Heart left ventricle (tissue), 16 donors: ENCODE data around the gene DOCK8. TPM values are rescaled to one million over a fixed set of nuclear protein-coding genes. Genes with fewer than 3 reads are reported as not detected.

Source experiments
- ATAC-seq, 4 donors: fragments of 200-7000 bp; cut with Tn5 transposase; one replicate each; pipeline ENCODE4 v1.9.1; 2020 to 2022; ENCODE audit warnings: moderate library complexity in 4 of 4, mild to moderate bottlenecking in 3 of 4, moderate number of reproducible peaks in 1 of 4
- DNase-seq, 5 donors: peaks; one replicate each; pipeline ENCODE4 v3.0.0-alpha.2; 2020
- H3K27ac ChIP-seq, 12 donors: fragments of 200-600 bp; sonication (generic) in 4 of 12; one replicate each; pipeline versions ENCODE4 v1.5.0 to v1.8.0; 2016 to 2022; ENCODE audit warnings: mild to moderate bottlenecking in 2 of 12
- H3K27me3 ChIP-seq, 9 donors: fragments of 200-600 bp; sonication (generic) in 2 of 9; one replicate each; pipeline versions ENCODE4 v1.5.1 to v1.8.0; 2016 to 2022; ENCODE audit warnings: mild to moderate bottlenecking in 3 of 9
- H3K36me3 ChIP-seq, 9 donors: fragments of 200-600 bp; sonication (generic) in 2 of 9; one replicate each; pipeline versions ENCODE4 v1.5.0 to v1.8.0; 2018 to 2022; ENCODE audit warnings: mild to moderate bottlenecking in 2 of 9
- H3K4me1 ChIP-seq, 12 donors: fragments of 200-600 bp; sonication (generic) in 4 of 12; one replicate each; pipeline versions ENCODE4 v1.5.0 to v1.8.0; 2016 to 2022; ENCODE audit warnings: mild to moderate bottlenecking in 3 of 12
- H3K4me3 ChIP-seq, 12 donors: fragments of 200-600 bp; sonication (generic) in 4 of 12; one replicate each; pipeline versions ENCODE4 v1.5.0 to v1.8.0; 2017 to 2022; ENCODE audit warnings: mild to moderate bottlenecking in 9 of 12, moderate library complexity in 4 of 12
- H3K9me3 ChIP-seq, 12 donors: fragments of 200-600 bp; sonication (generic) in 4 of 12; one replicate each; pipeline versions ENCODE4 v1.5.0 to v1.8.0; 2016 to 2022; ENCODE audit warnings: mild to moderate bottlenecking in 1 of 12
- POLR2A ChIP-seq, 2 donors: fragments of 450-650 bp; IDR thresholded peaks; one replicate each; pipeline ENCODE4 v1.6.1; 2017; ENCODE audit warnings: antibody characterized with exemption in 2 of 2, mild to moderate bottlenecking in 2 of 2, moderate library complexity in 2 of 2
- WGBS, 4 donors: extraction: QIAGEN DNeasy Blood & Tissue Kit in 2 of 4; methylation state at CpG; one replicate each; pipeline versions ENCODE4 v1.1.5 to v1.1.7; 2013 to 2018; 5-methylcytosine and 5-hydroxymethylcytosine counted together
- intact Hi-C, 10 donors: fragments of 100-400 bp; cut with DNase I; formaldehyde crosslinking; loops; one replicate each; pipeline versions ENCODE4 v1.11.1 to v1.14.2; 2022
- polyA plus RNA-seq, 2 donors: library from polyadenylated mRNA; stranded (reverse); fragments of 200-250 nt; gene quantifications; one replicate each; pipeline ENCODE4 v1.2.3, GENCODE V29; 2013
- total RNA-seq, 9 donors: library from RNA; depleted of rRNA in 2 of 9; stranded (reverse); fragments of >200 nt in 2 of 9; fragmentation: NEBNext Ultra II Directional in 3 of 9; extraction: Animal tissue kit (Norgen Biotek cat#: 25700) in 3 of 9; gene quantifications; one replicate each; pipeline versions ENCODE4 v1.1.0 to v1.2.4, GENCODE V29; 2016 to 2023
- TF ChIP-seq, protein P1 (sequence below), 12 donors: fragments of 200-600 bp; sonication (generic) in 4 of 12; IDR thresholded peaks; one replicate each; pipeline versions ENCODE4 v1.5.0 to v1.8.0; 2018 to 2022; ENCODE audit warnings: antibody characterized with exemption in 12 of 12, mild to moderate bottlenecking in 5 of 12
- donor health status: ischemic (EF 13 %, LVEDD 7.1; RV severe dilation, severe dysfunction).
- donor health status: healthy with polysubstance abuse.
- donor health status: DM: no; HTN: yes; CAD: no.
- donor health status: DM: no; HTN: no; CAD: no.
- donor health status: ischemic (EF 25% LVEDD 6.9; RV normal size, moderate dysfunction).
- donor health status: ischemic (EF 25% LVEDD 5.7; RV mildly dilated, moderate dysfunction).
- donor health status: healthy.
- donor health status: DM: yes; HTN: yes; CAD: no.
- donor health status: ischemic (EF 35%, LVEDD 5.7; RV mildly dilated, moderate dysfunction).
- donor health status: nonischemic (EF 11% LVEDD 7.7; RV severe dilation, severe dysfunction).
- donor health status: DM: yes; HTN: yes; CAD: no.
- donor health status: PGD.
- donor health status: ischemic (EF 29% LVEDD 5.4; RV normal size, mild dysfunction).
- donor health status: nonischemic (EF 23%, LVEDD 6.1; RV moderate dilation, normal function).

The DOCK8 gene
- total and polyA plus RNA-seq, 11 donors = 1.2 to 36.1 (median 2.4) TPM

DNA sequence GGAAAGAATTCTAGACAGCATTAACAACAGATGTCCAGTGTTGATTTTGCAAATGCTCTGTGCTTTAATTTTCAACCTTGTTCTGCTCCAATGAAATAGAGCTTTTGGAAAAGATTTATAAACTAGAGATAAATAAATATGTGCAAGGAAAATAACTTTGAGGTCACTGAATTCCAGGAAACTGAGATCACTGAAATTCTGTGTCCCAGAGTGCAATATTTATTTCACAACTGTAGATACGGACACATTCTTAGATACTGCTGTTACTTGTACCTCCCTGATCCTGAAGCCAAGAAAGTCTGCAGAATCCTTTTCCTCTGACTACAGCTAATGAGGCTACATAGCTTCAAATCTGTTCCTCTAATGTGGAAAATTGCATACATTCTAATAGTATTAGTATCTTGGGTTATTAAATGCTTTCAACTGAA, 222.9 kb downstream of the DOCK8 start:
- intact Hi-C loops = loop anchor here in 3 of 10 donors (5.0 to 10.0 kb wide), 3 partner anchors 57 to 107 kb away; partner anchors contain the start of gene KANK1 (in 1 of the 3)
- H3K36me3 ChIP-seq = peaks cover 0 to 99% (median 0%) of the 10 kb centered on the region in 9 donors
- H3K4me3 ChIP-seq = no peak overlapping the region
- ATAC-seq (peak; percentile 63 to 87 (median 80)), DNase-seq (no peak)
- H3K27ac ChIP-seq = peak overlapping the region in 10 of 12 donors; percentile 27 to 70 (median 56)
- no peak for TF ChIP-seq POLR2A (IDR thresholded peaks at IDR 0.05)
- TF ChIP-seq, protein P1, sequence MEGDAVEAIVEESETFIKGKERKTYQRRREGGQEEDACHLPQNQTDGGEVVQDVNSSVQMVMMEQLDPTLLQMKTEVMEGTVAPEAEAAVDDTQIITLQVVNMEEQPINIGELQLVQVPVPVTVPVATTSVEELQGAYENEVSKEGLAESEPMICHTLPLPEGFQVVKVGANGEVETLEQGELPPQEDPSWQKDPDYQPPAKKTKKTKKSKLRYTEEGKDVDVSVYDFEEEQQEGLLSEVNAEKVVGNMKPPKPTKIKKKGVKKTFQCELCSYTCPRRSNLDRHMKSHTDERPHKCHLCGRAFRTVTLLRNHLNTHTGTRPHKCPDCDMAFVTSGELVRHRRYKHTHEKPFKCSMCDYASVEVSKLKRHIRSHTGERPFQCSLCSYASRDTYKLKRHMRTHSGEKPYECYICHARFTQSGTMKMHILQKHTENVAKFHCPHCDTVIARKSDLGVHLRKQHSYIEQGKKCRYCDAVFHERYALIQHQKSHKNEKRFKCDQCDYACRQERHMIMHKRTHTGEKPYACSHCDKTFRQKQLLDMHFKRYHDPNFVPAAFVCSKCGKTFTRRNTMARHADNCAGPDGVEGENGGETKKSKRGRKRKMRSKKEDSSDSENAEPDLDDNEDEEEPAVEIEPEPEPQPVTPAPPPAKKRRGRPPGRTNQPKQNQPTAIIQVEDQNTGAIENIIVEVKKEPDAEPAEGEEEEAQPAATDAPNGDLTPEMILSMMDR (IDR thresholded peaks at IDR 0.05) = no peak
- peaks cover 0 to 20% (median 4%) of the 10 kb centered on the region in 12 donors for H3K4me1 ChIP-seq
- no peaks in the 10 kb centered on the region for H3K27me3 ChIP-seq
- 7 to 34% (median 11%) methylated on average over 1 of the region's 1 CpG for WGBS, 4 donors
- H3K9me3 ChIP-seq = no peaks in the 10 kb centered on the region

DNA sequence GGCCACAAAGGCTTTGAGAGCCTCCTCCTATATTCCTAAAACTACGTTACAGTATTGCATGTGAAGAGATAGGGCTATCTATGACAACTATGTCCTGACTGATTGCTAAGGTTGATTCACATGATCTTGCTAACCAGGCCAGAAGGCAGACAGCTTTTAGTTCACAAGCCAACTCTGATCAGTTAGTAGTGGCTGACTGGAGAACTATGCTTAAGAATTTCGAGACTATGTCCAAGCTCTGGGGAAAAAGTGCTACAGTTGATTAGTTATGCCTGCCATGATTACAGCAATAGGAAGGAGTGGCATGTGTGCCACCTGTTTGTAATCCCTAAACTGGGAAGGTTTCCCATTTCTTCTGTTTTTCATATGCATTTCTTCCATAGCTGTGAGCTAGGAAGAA, 223.4 kb downstream of the DOCK8 start:
- Histone ChIP-seq H3K4me1 (peaks cover 0 to 20% (median 4%) of the 10 kb centered on the region in 12 donors), H3K9me3 (no peaks in the 10 kb centered on the region), H3K36me3 (peaks cover 0 to 99% (median 0%) of the 10 kb centered on the region in 9 donors), H3K4me3 (no peak overlapping the region), H3K27ac (peak overlapping the region in 9 of 12 donors; percentile 0 to 62 (median 48)), H3K27me3 (no peaks in the 10 kb centered on the region)
- WGBS, 4 donors = 14 to 47% (median 29%) methylated on average over 2 of the region's 2 CpGs
- DNase-seq (no peak), ATAC-seq (peak in 2 of 4 donors; percentile 10 to 48)
- intact Hi-C loops = loop anchor here in 3 of 10 donors (5.0 to 10.0 kb wide), 3 partner anchors 57 to 107 kb away; partner anchors contain the start of gene KANK1 (in 1 of the 3)
- TF ChIP-seq, protein P1 (IDR thresholded peaks at IDR 0.05) = no peak
- no peak for TF ChIP-seq POLR2A (IDR thresholded peaks at IDR 0.05)

DNA sequence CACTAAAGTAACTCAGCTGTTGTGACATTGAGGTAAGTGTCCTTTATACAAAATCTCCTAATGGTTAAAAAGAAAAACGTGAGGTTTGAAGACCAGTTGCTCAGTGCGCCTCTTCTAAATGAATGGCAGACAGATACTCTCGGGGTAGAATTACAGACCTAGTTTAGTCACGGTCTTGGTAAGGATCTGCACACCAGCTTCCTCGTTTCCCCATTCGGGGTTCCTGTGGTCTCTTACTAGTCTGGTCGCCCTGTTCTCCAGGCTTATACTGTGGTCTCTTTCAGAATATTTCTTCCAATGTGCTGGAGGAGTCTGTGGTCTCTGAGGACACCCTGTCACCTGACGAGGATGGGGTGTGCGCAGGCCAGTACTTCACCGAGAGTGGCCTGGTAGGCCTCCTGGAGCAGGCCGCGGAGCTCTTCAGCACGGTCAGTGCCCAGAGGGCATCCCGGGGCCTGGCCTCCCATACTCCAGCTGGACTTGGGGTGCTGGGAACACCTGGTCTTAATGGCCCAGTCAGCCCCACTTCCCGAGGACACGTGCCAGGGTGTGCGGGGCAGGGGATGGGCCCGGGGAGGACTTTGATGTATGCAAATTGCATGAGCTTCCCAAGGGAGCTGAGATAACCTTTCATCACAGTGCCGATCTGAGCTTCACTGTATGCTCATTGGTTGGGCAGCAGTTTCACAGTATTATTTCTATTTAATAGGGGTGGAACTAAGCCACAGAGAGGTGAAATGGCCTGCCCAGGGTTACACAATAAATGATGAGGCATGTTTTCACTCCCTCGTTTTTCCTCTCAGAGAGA, 224.5 kb downstream of the DOCK8 start:
- no peak for TF ChIP-seq POLR2A (IDR thresholded peaks at IDR 0.05)
- TF ChIP-seq, protein P1 (IDR thresholded peaks at IDR 0.05) = no peak
- H3K27me3 ChIP-seq = no peaks in the 10 kb centered on the region
- H3K36me3 ChIP-seq = peaks cover 0 to 99% (median 0%) of the 10 kb centered on the region in 9 donors
- peaks cover 0 to 20% (median 4%) of the 10 kb centered on the region in 12 donors for H3K4me1 ChIP-seq
- H3K9me3 ChIP-seq = no peaks in the 10 kb centered on the region
- WGBS, 4 donors = 80 to 83% (median 82%) methylated on average over 17 to 20 of the region's 20 CpGs
- no peak overlapping the region for H3K4me3 ChIP-seq
- H3K27ac ChIP-seq = peak overlapping the region in 5 of 12 donors; percentile 43 to 61 (median 57)
- intact Hi-C loops = loop anchor here in 3 of 10 donors (5.0 to 10.0 kb wide), 3 partner anchors 56 to 106 kb away; partner anchors contain the start of gene KANK1 (in 1 of the 3)
- ATAC-seq (peak; percentile 11 to 84 (median 52)), DNase-seq (peak in 1 of 5 donors; percentile 50)

DNA sequence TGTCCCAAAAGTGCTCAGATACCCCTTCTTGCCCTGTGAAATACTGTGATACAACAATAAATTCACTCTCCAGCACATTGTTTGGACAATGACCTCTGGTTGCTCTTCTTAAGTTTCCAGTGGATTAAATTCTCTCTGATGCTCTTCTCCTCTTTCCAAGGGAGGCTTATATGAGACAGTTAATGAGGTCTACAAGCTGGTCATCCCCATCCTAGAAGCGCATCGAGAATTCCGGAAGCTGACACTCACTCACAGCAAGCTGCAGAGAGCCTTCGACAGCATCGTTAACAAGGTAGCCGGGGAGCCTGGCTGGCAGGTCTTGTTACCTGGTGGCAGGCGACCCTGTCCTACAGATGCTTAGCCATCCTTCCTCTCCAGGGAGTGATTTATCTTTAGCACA, 226.5 kb downstream of the DOCK8 start:
- no peaks in the 10 kb centered on the region for H3K9me3 ChIP-seq
- WGBS, 4 donors = 90 to 92% (median 91%) methylated on average over 7 of the region's 7 CpGs
- H3K27me3 ChIP-seq = no peaks in the 10 kb centered on the region
- H3K4me1 ChIP-seq = peaks cover 0 to 32% (median 4%) of the 10 kb centered on the region in 12 donors
- H3K4me3 ChIP-seq = no peak overlapping the region
- DNase-seq (no peak), ATAC-seq (no peak)
- intact Hi-C loops = no loop called here
- peaks cover 0 to 98% (median 0%) of the 10 kb centered on the region in 9 donors for H3K36me3 ChIP-seq
- TF ChIP-seq POLR2A (IDR thresholded peaks at IDR 0.05) = no peak
- TF ChIP-seq, protein P1 (IDR thresholded peaks at IDR 0.05) = no peak
- H3K27ac ChIP-seq = no peak overlapping the region
